Stimulated activated CD8-positive, alpha-beta memory T cell treated with anti-CD3 and anti-CD28 coated beads, Interleukin-2, amount 100 ng/mL, for 1 hour (primary cell): Measurements from ENCODE around the gene UCP3.
A peak's percentile ranks its signal among the peaks of the same experiment; 100 is the strongest.
"Not testable (repeated sequence)": the region's sequence is repeated elsewhere in the genome, so short reads cannot be mapped to it uniquely, and the experiment has no call there.

Experiments used
- DNase-seq, 2 donors: peaks; one replicate each; pipeline ENCODE4 v3.0.0-alpha.2; 2020; ENCODE audit warnings: low read depth in 2 of 2

UCP3 gene

GRCh38 chr11:74000307-74001133, 8.4 kb downstream of the UCP3 start:
- no peak for DNase-seq

GRCh38 chr11:73999581-74000306, 9.1 kb downstream of the UCP3 start:
- no peak for DNase-seq

DNA sequence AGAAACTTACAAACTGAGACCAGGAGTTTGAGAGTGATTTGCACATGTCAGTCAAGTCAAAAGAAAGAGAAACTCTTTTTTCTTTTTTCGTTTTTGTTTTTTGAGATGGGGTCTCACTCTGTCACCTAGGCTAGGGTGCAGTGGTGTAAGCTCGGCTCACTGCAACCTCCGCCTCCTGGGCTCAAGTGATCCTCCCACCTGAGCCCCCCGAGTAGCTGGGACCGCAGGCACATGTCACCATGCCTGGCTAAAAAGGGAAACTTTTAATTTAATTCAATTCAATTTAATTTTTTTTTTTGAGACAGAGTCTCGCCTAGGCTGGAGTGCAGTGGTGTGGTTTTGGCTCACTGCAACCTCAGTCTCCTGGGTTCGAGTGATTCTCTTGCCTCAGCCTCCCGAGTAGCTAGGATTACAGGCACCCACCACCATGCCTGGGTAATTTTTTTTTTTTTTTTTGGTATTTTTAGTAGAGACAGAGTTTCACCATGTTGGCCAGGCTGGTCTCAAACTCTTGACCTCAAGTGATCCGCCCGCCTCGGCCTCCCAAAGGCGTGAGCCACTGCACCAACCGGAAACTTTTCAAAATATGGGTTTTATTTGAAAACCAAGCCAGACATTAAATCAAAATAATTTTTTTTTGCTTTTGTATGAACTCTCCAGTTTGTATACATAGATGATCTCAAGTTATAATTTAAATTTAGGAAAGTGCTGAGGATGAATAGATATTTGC, 9.9 kb downstream of the UCP3 start:
- DNase-seq, result no peak

DNA sequence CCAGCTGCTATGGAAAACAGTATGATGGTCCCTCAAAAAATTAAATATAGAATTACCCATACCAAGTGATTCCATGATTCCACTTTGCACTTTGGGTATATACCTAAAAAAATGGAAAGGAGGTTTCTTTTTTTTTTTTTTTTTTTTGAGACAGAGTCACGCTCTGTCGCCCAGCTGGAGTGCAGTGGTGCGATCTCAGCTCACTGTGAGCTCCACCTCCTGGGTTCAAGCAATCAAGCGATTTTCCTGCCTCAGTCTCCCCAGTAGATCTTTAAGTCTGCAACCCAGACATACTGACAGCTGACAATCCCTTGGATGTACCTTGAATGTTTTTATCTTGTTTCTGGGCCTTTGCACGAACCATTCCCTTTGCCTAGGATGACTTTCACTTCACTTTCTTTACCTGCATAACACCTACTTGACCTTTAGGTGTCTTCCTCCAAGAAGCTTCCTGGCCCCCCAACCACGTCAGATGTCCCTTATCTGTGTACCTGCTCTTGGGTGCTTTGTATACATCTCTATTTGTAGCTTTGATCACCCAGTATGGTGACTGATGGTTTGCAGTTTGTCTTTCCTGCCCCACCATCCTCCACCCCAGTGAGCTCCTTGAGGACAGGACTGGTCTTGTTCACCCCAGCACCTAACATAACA, 11.6 kb downstream of the UCP3 start:
- no peak for DNase-seq

GRCh38 chr11:73996161-73996747, 12.6 kb downstream of the UCP3 start:
- no peak for DNase-seq

GRCh38 chr11:73995731-73996130, 13.2 kb downstream of the UCP3 start:
- DNase-seq, result no peak

DNA sequence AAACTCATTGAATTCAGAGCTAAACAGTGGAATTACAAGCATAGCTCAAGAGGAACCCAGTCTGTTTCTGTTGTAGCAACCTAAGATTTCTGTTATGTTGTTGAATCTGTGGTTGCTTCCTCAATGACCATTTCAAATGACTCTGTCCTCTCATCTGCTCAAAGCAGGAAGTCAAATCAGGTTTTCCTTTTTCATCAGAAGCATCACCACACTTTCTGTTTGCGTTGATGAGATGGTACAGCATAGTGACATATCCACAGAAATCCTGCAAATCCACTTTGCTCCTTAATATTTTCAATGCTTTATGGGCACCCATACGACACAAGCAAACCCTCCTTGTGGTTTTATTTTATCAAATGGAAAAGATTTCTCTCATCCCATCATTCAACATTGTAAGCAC, 13.6 kb downstream of the UCP3 start:
- DNase-seq, result no peak

GRCh38 chr11:73991471-73992006, 17.3 kb downstream of the UCP3 start:
- no peak for DNase-seq

- DNase-seq, result no peak
These were observed 18.2 kb downstream of the UCP3 start for GRCh38 chr11:73990730-73991129.

DNA sequence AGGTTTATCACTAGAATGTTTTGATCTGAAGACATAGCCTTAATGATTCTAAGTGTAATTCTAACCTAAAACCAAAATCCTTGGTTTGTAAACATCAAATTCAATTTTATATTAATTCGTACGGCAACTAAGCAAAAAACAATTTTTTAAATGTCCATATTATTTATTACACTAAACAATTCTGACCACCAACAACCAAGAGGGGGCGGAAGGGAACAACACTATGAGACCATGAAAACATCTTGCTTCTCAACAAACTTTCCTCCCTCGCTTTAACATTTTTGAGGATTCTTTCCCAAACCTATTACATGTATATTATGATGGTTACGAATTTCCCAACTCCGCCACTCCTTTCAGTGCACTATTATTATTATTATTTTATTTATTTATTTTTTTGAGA, 19.7 kb downstream of the UCP3 start:
- no peak for DNase-seq

DNA sequence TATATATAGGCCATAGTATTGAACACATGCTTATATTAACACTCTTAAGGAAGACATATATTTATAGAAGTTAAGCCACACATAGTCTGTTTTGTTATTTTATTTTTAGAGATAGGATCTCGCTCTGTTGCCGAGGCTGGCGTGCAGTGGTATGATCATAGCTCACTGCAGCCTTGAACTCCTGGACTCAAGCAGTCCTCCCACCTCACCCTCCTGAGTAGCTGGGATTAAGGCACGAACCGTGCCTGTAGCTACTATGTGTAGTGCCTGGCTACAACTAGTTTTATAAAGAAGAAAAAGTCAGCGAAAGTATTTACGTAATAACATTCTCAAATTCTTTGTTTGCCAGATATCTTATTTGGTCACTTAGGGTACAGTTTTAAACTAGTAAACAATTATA, 20.7 kb downstream of the UCP3 start:
- DNase-seq, result no peak

- not testable (repeated sequence) for DNase-seq
These were observed 23.2 kb downstream of the UCP3 start for GRCh38 chr11:73985661-73986060.

DNA sequence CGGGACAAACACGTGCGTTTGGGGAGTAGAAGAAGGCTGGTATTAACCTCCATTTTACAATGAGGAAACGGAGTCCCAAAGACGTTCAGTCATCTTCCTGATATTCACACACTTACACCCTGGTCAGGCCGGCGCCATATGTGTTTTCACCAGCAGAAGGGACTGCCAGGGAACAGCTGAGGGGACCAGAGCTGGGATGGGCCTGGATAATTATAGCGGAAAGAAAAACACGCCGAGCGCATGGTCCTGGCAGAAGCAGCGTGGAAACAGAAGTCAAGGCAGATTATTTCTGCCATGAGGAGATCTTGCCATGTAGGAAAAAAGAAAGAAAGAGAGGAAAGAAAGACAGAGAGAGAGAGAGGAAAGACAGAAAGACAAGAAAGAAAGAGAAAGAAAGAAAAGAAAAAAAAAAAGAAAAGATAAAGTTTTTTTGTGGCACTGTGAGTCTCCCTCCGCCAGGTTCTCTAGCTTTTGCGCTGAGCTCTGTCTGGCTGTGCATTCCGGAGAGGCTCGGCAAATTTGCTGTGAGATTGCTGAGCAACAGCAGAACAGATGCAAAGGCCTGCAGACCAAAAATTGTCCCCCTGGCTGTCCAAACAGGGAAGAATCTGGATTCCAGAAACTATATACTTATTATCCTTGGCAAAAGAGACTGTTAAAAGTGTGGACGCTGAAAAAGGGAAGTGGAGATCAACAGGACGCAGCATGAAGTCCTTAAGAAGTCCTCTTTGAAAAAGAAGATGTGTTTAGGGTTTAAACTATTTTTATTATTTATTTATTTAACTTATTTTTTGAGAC, 24.9 kb downstream of the UCP3 start:
- DNase-seq, result no peak

DNA sequence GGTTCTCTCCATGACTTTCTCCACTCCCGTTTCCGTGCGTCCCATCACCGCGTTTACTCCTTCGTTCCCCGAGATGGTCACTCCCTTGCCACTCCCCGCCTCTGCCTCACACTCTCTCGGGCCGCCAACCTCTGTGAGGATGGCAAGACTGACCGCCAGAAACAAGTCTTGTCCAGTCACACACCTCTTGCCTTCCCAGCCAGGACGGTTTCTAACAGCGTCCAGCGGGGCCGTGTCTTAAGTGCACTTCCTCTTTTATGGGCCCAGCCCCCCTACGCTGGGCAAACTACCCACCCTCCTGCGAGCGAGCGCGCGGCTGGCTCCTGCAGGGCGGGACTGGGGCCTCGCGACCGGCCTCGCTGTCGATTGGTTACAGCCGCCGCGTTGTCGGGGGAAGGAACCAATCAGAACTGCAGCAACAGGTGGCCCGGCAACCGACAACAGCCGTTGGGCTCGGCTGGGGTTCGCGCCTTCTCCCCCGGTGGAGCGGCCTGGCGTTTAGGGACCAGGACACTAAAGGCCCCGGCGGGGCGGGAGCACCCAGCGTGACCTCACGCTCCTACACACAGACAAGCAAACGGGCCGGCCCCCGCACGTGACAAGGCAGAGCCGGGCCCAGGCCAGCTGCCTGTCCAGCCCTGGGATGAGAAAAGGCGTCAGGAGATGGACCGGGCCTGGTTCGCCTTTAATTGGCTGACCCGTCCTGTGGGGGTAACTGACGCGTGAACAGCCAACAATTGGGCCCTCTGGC, 25.7 kb downstream of the UCP3 start:
- DNase-seq, result peak; percentile 80 to 88

DNA sequence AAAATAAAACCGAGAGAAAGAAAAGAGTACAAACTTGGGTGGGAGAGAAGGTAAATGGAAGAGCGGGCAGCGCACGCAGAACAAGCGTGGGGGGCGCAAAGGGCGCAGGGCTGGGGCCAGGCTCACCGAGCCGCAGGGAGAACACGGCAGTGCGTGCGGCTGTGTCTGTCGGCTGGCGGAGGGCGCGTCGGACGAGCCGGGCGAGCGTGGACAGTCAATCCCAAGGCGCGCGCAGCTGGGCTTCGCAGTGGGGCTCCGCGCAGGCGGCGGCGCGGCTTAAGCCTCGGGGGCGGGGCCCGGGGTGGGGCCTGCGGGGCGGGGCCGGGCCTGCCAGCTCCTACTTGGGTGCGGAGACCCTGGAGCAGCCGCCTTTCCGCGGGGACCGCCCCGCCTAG, 26.3 kb downstream of the UCP3 start, which contains the start of gene UCP2:
Gene UCP2 (minus strand): TSS at position 249 of the 395 bp plus-strand sequence. CDS start 4,465 bp downstream, outside the sequence.
- DNase-seq, result peak; percentile 70 to 80

- DNase-seq, result no peak
These were observed 27.7 kb downstream of the UCP3 start for GRCh38 chr11:73981051-73981805.

GRCh38 chr11:73980001-73980961, 28.6 kb downstream of the UCP3 start:
- DNase-seq, result peak; percentile 46 to 62
